ENCODE measurements around the gene PHF12. TPM values are rescaled to one million over a fixed set of nuclear protein-coding genes. Genes with fewer than 3 reads are reported as not detected.
"Not testable (repeated sequence)": the region's sequence is repeated elsewhere in the genome, so short reads cannot be mapped to it uniquely, and the experiment has no call there.

The PHF12 gene
- total RNA-seq, 2 donors from 2014 or later: 164 to 174 TPM

DNA sequence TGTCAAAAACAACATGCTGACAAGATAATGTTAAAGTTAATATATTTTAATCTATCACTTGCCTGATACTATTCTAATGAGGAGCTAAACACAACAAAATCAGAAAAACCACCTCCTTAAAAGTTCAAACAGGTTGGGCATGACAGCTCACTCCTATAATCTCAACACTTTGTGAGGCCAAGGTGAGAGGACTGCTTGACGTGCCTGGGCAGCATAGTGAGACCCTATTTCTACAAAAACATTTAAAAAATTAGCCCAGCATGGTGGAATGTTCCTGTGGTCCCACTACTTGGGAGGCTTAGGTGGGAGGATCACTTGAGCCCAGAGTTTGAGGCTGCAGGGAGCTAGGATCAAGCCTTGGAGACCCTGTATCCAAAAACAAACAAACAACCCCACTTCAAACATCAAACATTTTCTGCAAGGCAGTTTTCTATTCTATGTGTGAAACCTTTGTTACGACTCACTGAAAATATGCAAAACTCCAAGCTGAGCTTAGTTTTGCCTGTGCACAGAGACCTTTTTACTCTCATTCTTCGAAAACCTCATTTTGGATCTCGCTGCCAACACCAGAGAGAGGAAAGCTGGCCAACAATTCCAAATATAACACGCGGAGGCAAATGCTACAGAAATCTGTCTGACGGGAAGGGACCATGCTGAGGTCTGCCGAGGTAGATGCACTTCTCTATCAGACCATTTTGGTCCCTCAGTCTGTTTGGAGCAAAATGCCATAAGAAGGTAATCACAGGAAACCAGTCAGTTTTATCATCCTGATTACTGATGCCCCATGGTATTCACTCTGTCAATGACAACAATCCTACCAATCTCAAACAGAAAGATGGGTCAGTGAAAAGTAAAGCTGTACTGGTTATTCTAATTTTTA lies 6.2 kb downstream of the PHF12 start:
- peak overlapping the region; percentile 50 for H3K4me3 Mint-ChIP-seq
- H3K27me3 Mint-ChIP-seq: no peaks in the 10 kb centered on the region
- DNase-seq (no peak), ATAC-seq (no peak)
- H3K4me1 Mint-ChIP-seq: peaks cover 39% of the 10 kb centered on the region
- H3K9me3 ChIP-seq (ENCODE audit: control insufficient read depth, low read length, poor library complexity, severe bottlenecking): no peaks in the 10 kb centered on the region
- no peaks in the 10 kb centered on the region for H3K36me3 Mint-ChIP-seq (ENCODE audit: low read depth)
- H3K27ac Mint-ChIP-seq: peak overlapping the region; percentile 98

- Mint-ChIP-seq H3K4me3 (no peak overlapping the region), H3K27me3 (no peaks in the 10 kb centered on the region), H3K36me3 (ENCODE audit: low read depth) (no peaks in the 10 kb centered on the region), H3K27ac (peak overlapping the region; percentile 98), H3K4me1 (peaks cover 43% of the 10 kb centered on the region)
- DNase-seq: no peak
- no peak for ATAC-seq
- no peaks in the 10 kb centered on the region for H3K9me3 ChIP-seq (ENCODE audit: control insufficient read depth, low read length, poor library complexity, severe bottlenecking)
Measured at GRCh38 chr17:28944343-28944742, 7.0 kb downstream of the PHF12 start.

GRCh38 chr17:28942925-28943324 lies 8.4 kb downstream of the PHF12 start:
- Mint-ChIP-seq H3K4me3 (no peak overlapping the region), H3K27me3 (no peaks in the 10 kb centered on the region), H3K4me1 (peaks cover 40% of the 10 kb centered on the region), H3K27ac (no peak overlapping the region), H3K36me3 (ENCODE audit: low read depth) (no peaks in the 10 kb centered on the region)
- no peaks in the 10 kb centered on the region for H3K9me3 ChIP-seq (ENCODE audit: control insufficient read depth, low read length, poor library complexity, severe bottlenecking)
- DNase-seq (no peak), ATAC-seq (no peak)

DNA sequence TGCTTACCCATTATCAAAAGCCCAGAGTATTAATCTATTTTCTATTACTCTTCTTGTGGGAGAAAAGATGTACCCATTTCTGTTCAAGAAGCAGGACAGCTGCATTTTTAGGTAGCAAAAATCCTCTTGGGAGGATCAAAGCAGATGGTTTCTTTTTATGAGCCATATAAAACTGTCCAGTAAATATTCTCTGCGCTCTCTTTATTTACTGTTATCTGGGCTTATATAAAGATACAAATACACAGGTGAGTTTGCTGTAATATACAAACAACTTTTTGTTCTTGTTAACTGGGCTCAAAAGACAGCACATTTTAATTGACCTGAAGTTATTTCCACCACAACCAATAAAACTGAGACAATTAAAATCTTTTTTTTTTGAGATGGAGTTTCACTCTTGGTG lies 10.1 kb downstream of the PHF12 start:
- no peaks in the 10 kb centered on the region for H3K36me3 Mint-ChIP-seq (ENCODE audit: low read depth)

DNA sequence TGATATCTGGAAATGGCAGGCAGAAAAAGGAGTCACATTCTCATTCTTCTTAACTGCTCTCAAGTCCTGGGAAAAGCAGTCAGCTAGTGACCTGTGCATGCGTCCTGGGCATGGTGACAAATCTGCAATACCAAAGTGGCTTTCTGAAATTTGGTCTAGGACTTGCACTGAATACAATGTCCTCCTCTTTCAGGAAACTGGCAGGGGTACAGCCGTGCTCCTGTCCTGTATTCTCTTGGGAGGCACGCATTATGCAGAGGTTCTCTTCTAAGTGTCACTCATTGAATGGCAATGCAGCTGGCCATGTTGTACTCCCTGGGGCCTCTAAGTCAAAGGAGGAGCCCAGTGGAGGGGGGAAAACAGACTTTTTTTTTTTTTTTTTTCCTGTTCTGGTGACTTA lies 10.6 kb downstream of the PHF12 start:
- Mint-ChIP-seq H3K36me3 (ENCODE audit: low read depth) (no peaks in the 10 kb centered on the region), H3K4me3 (peak overlapping the region; percentile 36), H3K27me3 (no peaks in the 10 kb centered on the region), H3K4me1 (peaks cover 41% of the 10 kb centered on the region), H3K27ac (no peak overlapping the region)
- no peaks in the 10 kb centered on the region for H3K9me3 ChIP-seq (ENCODE audit: control insufficient read depth, low read length, poor library complexity, severe bottlenecking)
- ATAC-seq (no peak), DNase-seq (no peak)

More for the DNA sequence above, 10.1 kb downstream of the PHF12 start:
- DNase-seq: no peak
- Mint-ChIP-seq H3K4me1 (peaks cover 42% of the 10 kb centered on the region), H3K27ac (no peak overlapping the region), H3K27me3 (no peaks in the 10 kb centered on the region), H3K4me3 (no peak overlapping the region)
- H3K9me3 ChIP-seq (ENCODE audit: control insufficient read depth, low read length, poor library complexity, severe bottlenecking): no peaks in the 10 kb centered on the region
- no peak for ATAC-seq

- no peaks in the 10 kb centered on the region for H3K36me3 Mint-ChIP-seq (ENCODE audit: low read depth)
- no peaks in the 10 kb centered on the region for H3K27me3 Mint-ChIP-seq
- ATAC-seq (peak; percentile 59), DNase-seq (no peak)
- H3K4me1 Mint-ChIP-seq: peaks cover 40% of the 10 kb centered on the region
- H3K27ac Mint-ChIP-seq: no peak overlapping the region
- H3K4me3 Mint-ChIP-seq: peak overlapping the region; percentile 36
- H3K9me3 ChIP-seq (ENCODE audit: control insufficient read depth, low read length, poor library complexity, severe bottlenecking): no peaks in the 10 kb centered on the region
Measured at GRCh38 chr17:28940142-28940541, 11.2 kb downstream of the PHF12 start.

GRCh38 chr17:28938552-28938951 lies 12.8 kb downstream of the PHF12 start:
- Mint-ChIP-seq H3K27me3 (no peaks in the 10 kb centered on the region), H3K36me3 (ENCODE audit: low read depth) (no peaks in the 10 kb centered on the region), H3K4me3 (no peak overlapping the region), H3K4me1 (peaks cover 43% of the 10 kb centered on the region), H3K27ac (peak overlapping the region; percentile 74)
- no peaks in the 10 kb centered on the region for H3K9me3 ChIP-seq (ENCODE audit: control insufficient read depth, low read length, poor library complexity, severe bottlenecking)
- DNase-seq (no peak), ATAC-seq (no peak)

GRCh38 chr17:28937044-28937729 lies 14.1 kb downstream of the PHF12 start:
- no peak overlapping the region for H3K4me3 Mint-ChIP-seq
- H3K36me3 Mint-ChIP-seq (ENCODE audit: low read depth): no peaks in the 10 kb centered on the region
- no peaks in the 10 kb centered on the region for H3K9me3 ChIP-seq (ENCODE audit: control insufficient read depth, low read length, poor library complexity, severe bottlenecking)
- H3K4me1 Mint-ChIP-seq: peaks cover 43% of the 10 kb centered on the region
- peak overlapping the region; percentile 85 for H3K27ac Mint-ChIP-seq
- no peak for ATAC-seq
- no peak for DNase-seq
- H3K27me3 Mint-ChIP-seq: no peaks in the 10 kb centered on the region

DNA sequence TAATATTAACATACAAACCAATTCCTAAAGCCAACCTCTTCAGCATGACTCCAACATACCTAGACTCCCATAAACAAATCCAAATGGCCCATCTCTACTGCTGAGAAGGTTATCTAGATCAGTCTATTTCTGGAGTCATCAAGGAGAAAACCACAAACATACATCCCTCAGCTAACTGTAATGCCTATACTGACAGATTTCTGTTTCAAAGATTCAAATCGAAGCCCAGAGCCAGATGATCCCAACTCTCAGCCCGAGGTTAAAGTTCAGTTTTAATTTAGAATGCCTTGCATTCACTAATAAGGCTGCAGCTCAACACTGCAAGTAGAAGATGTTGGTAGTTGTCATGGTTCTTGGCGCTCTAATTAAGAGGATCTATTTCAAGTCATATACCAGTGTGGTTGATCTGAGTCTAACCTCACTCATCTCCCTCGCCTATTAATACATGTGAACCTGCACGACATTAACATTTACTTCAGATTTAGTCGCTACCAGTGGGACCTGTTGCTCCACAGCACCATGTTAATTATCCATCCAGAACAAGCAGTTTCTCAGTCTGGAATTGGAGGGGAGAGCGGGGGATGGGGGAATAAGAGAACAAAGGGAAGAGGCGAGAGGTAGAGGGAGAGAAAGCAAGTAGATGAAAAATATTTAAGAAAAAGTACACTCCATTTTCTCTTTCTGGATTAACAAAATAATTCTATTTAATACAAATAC lies 15.4 kb downstream of the PHF12 start:
- DNase-seq: no peak
- no peaks in the 10 kb centered on the region for H3K27me3 Mint-ChIP-seq
- H3K27ac Mint-ChIP-seq: peak overlapping the region; percentile 85
- H3K4me1 Mint-ChIP-seq: peaks cover 39% of the 10 kb centered on the region
- ATAC-seq: no peak
- H3K9me3 ChIP-seq (ENCODE audit: control insufficient read depth, low read length, poor library complexity, severe bottlenecking): no peaks in the 10 kb centered on the region
- no peak overlapping the region for H3K4me3 Mint-ChIP-seq
- no peaks in the 10 kb centered on the region for H3K36me3 Mint-ChIP-seq (ENCODE audit: low read depth)

GRCh38 chr17:28934508-28934907 lies 16.8 kb downstream of the PHF12 start:
- Mint-ChIP-seq H3K4me1 (peaks cover 36% of the 10 kb centered on the region), H3K27ac (peak overlapping the region; percentile 85)
- H3K4me3 Mint-ChIP-seq; ATAC-seq; H3K27me3 Mint-ChIP-seq; H3K9me3 ChIP-seq (ENCODE audit: control insufficient read depth, low read length, poor library complexity, severe bottlenecking); H3K36me3 Mint-ChIP-seq (ENCODE audit: low read depth); DNase-seq: not testable (repeated sequence)

DNA sequence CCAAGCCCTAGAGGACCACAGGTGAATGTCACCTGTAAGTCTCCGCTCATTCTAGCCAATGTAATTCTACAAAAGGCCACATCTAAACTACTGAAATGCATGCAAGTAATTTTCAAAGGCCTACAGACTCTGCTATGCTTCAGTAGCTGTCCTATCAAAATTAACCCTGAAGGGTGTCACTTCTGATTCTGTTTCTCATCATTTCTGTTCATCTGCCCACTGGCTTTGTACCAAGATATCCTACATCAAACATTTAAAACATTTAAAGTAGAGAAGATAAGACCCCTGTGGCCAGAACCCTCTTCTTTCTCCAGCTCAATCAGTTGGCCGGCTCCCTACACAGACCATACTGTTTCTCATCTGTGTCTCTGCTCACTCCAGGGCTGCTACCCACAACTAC lies 21.5 kb downstream of the PHF12 start:
- no peak for ATAC-seq
- no peak for DNase-seq
- Mint-ChIP-seq H3K27ac (peak overlapping the region; percentile 92), H3K4me3 (no peak overlapping the region), H3K4me1 (peaks cover 37% of the 10 kb centered on the region), H3K36me3 (ENCODE audit: low read depth) (peaks cover 2% of the 10 kb centered on the region), H3K27me3 (no peaks in the 10 kb centered on the region)
- H3K9me3 ChIP-seq (ENCODE audit: control insufficient read depth, low read length, poor library complexity, severe bottlenecking): no peaks in the 10 kb centered on the region

DNA sequence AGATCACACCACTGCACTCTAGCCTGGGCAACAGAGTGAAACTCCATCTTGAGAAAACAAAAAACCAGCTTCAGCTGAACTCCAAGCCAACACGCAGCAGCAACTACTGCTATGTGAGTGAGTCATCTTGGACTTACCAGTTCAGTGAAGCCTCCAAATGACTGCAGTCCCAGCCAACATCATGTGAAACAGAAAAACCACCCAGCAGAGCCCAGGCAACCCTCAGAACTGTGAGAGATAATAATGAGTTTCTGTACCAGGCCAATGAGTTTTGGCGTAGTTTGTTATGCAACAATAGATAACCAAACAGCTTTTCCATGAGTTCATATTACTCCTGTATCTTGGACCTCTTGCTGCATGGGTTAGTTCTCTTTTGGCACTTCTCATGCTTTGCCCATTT lies 23.3 kb downstream of the PHF12 start:
- no peaks in the 10 kb centered on the region for H3K27me3 Mint-ChIP-seq
- ATAC-seq: no peak
- no peak for DNase-seq
- H3K36me3 Mint-ChIP-seq (ENCODE audit: low read depth): peaks cover 6% of the 10 kb centered on the region
- peaks cover 37% of the 10 kb centered on the region for H3K4me1 Mint-ChIP-seq
- no peak overlapping the region for H3K4me3 Mint-ChIP-seq
- no peaks in the 10 kb centered on the region for H3K9me3 ChIP-seq (ENCODE audit: control insufficient read depth, low read length, poor library complexity, severe bottlenecking)
- peak overlapping the region; percentile 97 for H3K27ac Mint-ChIP-seq

DNA sequence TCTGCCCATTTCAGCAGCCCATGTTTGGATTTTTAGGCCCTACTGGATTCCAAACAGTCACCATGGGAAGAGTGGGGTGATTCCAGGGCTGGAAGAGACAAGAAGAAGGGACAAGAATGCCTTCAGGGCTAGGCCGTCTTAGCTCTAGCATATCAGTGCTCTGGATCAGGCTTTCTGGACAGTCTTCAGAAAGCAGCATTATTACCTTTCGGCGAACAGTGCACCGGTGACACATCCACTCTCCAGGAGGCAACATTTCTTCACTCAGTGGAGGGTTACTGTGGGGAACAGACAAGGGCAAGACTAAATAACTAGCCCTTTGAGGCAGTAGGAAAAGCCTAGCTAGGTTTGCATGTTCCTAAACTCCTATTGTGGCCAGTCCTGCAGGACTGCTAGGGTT lies 24.5 kb downstream of the PHF12 start:
- Mint-ChIP-seq H3K4me1 (peaks cover 39% of the 10 kb centered on the region), H3K27me3 (no peaks in the 10 kb centered on the region), H3K27ac (peak overlapping the region; percentile 97), H3K4me3 (no peak overlapping the region), H3K36me3 (ENCODE audit: low read depth) (peaks cover 6% of the 10 kb centered on the region)
- ATAC-seq (no peak), DNase-seq (no peak)
- H3K9me3 ChIP-seq (ENCODE audit: control insufficient read depth, low read length, poor library complexity, severe bottlenecking): no peaks in the 10 kb centered on the region
